Smooth muscle cell (in vitro differentiated cells): ENCODE results near the gene EDN2. TPM values are rescaled to one million over a fixed set of nuclear protein-coding genes. Genes with fewer than 3 reads are reported as not detected.

ENCODE experiments used
- DNase-seq: peaks from one replicate; lab custom pipeline; 2025; ENCODE audit not compliant: unreplicated experiment; lab: John Stamatoyannopoulos, UW
- H2AFZ ChIP-seq: fragments of 200-600 bp; sonication (generic); 2 replicates; pipeline ENCODE4 v1.6.0; 2016; ENCODE audit warnings: antibody characterized with exemption, low read depth, mild to moderate bottlenecking
- H3F3A ChIP-seq: fragments of 200-600 bp; sonication (generic); 2 replicates; pipeline ENCODE4 v1.6.0; 2017; ENCODE audit warnings: antibody characterized with exemption, low read depth
- H3K27ac ChIP-seq: fragments of 200-600 bp; sonication (generic); 2 replicates; pipeline ENCODE4 v1.5.1; 2016; ENCODE audit warnings: low read depth, mild to moderate bottlenecking
- H3K27me3 ChIP-seq: fragments of 200-600 bp; sonication (generic); 2 replicates; pipeline ENCODE4 v1.6.1; 2016; ENCODE audit warnings: low read depth, mild to moderate bottlenecking
- H3K36me3 ChIP-seq: fragments of 200-600 bp; sonication (generic); 2 replicates; pipeline ENCODE4 v1.5.1; 2016; ENCODE audit warnings: low read depth
- H3K4me1 ChIP-seq: fragments of 200-600 bp; sonication (generic); 2 replicates; pipeline ENCODE4 v1.5.1; 2016; ENCODE audit warnings: low read depth
- H3K4me2 ChIP-seq: fragments of 200-600 bp; sonication (generic); 2 replicates; pipeline ENCODE4 v1.6.0; 2016; ENCODE audit warnings: mild to moderate bottlenecking
- H3K4me3 ChIP-seq: fragments of 200-600 bp; sonication (generic); 2 replicates; pipeline ENCODE4 v1.5.1; 2016; ENCODE audit warnings: mild to moderate bottlenecking
- H3K79me2 ChIP-seq: fragments of 200-600 bp; sonication (generic); 2 replicates; pipeline ENCODE4 v1.6.0; 2016; ENCODE audit warnings: low read depth, mild to moderate bottlenecking
- H3K9ac ChIP-seq: fragments of 200-600 bp; sonication (generic); 2 replicates; pipeline ENCODE4 v1.6.0; 2016; ENCODE audit warnings: low read depth
- H3K9me3 ChIP-seq: fragments of 200-600 bp; sonication (generic); replicated peaks from 2 replicates; pipeline ENCODE4 v1.5.1; 2016; ENCODE audit warnings: low read depth
- H4K20me1 ChIP-seq: fragments of 200-600 bp; sonication (generic); 2 replicates; pipeline ENCODE4 v1.6.0; 2016; ENCODE audit warnings: low read depth
- CTCF ChIP-seq: fragments of 200-600 bp; sonication (generic); IDR thresholded peaks from 2 replicates; pipeline ENCODE4 v1.5.1; 2017; ENCODE audit warnings: borderline replicate concordance, mild to moderate bottlenecking, antibody characterized with exemption; ENCODE audit not compliant: insufficient read depth, poor library complexity, severe bottlenecking
- WGBS: methylation state at CpG from one replicate; pipeline ENCODE4 v1.1.7; 2016; ENCODE audit warnings: low lambda C conversion rate; 5-methylcytosine and 5-hydroxymethylcytosine counted together
- polyA plus RNA-seq: library from polyadenylated mRNA; unstranded; fragments of >200 nt; fragmentation: Nextera tagmentation; extraction: Ambion mirVana; gene quantifications from 2 replicates; pipeline ENCODE4 v1.2.1, GENCODE V29; 2016
- total RNA-seq: library from RNA; depleted of rRNA; stranded (reverse); fragments of >200 nt; gene quantifications from 2 replicates; pipeline ENCODE4 v1.2.3, GENCODE V29; 2014

Gene EDN2
- total and polyA plus RNA-seq, 2 experiments from 2014 or later = not detected

GRCh38 chr1:41440321-41441085 lies 44.0 kb downstream of the EDN2 start:
- Histone ChIP-seq H4K20me1 (no peaks in the 10 kb centered on the region), H3K27ac (no peak overlapping the region), H3K4me2 (no peak overlapping the region), H3K27me3 (no peaks in the 10 kb centered on the region), H2AFZ (no peak overlapping the region), H3K4me3 (no peak overlapping the region), H3F3A (no peaks in the 10 kb centered on the region), H3K9me3 (no peaks in the 10 kb centered on the region), H3K9ac (no peak overlapping the region), H3K36me3 (no peaks in the 10 kb centered on the region), H3K4me1 (peaks cover 12% of the 10 kb centered on the region), H3K79me2 (no peaks in the 10 kb centered on the region)
- no peak for DNase-seq
- 96% methylated on average over 4 of the region's 4 CpGs for WGBS
- no peak for TF ChIP-seq CTCF

GRCh38 chr1:41439234-41439633 lies 45.2 kb downstream of the EDN2 start:
- H3K79me2 ChIP-seq = no peaks in the 10 kb centered on the region
- no peaks in the 10 kb centered on the region for H4K20me1 ChIP-seq
- H3K4me2 ChIP-seq = no peak overlapping the region
- no peak overlapping the region for H2AFZ ChIP-seq
- H3K4me3 ChIP-seq = no peak overlapping the region
- H3K36me3 ChIP-seq = no peaks in the 10 kb centered on the region
- no peak for DNase-seq
- no peak overlapping the region for H3K27ac ChIP-seq
- H3K9me3 ChIP-seq = no peaks in the 10 kb centered on the region
- H3K9ac ChIP-seq = no peak overlapping the region
- WGBS = 89% methylated on average over 6 of the region's 6 CpGs
- no peak for TF ChIP-seq CTCF
- H3K4me1 ChIP-seq = peaks cover 20% of the 10 kb centered on the region
- H3K27me3 ChIP-seq = no peaks in the 10 kb centered on the region
- no peaks in the 10 kb centered on the region for H3F3A ChIP-seq

- Histone ChIP-seq H3K9ac (no peak overlapping the region), H3K36me3 (no peaks in the 10 kb centered on the region), H3K27ac (no peak overlapping the region), H4K20me1 (no peaks in the 10 kb centered on the region), H3K4me2 (no peak overlapping the region), H3K4me1 (peaks cover 20% of the 10 kb centered on the region), H2AFZ (no peak overlapping the region), H3K79me2 (no peaks in the 10 kb centered on the region), H3K27me3 (no peaks in the 10 kb centered on the region), H3K9me3 (no peaks in the 10 kb centered on the region), H3F3A (no peaks in the 10 kb centered on the region), H3K4me3 (no peak overlapping the region)
- 100% methylated on average over 1 of the region's 1 CpG for WGBS
- DNase-seq = no peak
- no peak for TF ChIP-seq CTCF
Measured at GRCh38 chr1:41438711-41439110, 45.8 kb downstream of the EDN2 start.

GRCh38 chr1:41437011-41437355 lies 47.5 kb downstream of the EDN2 start:
- H3K36me3 ChIP-seq = no peaks in the 10 kb centered on the region
- no peak overlapping the region for H3K4me2 ChIP-seq
- no peaks in the 10 kb centered on the region for H3F3A ChIP-seq
- WGBS = 58% methylated on average over 3 of the region's 3 CpGs
- H3K27me3 ChIP-seq = no peaks in the 10 kb centered on the region
- no peak for TF ChIP-seq CTCF
- H3K4me3 ChIP-seq = no peak overlapping the region
- DNase-seq = no peak
- no peaks in the 10 kb centered on the region for H3K79me2 ChIP-seq
- H3K4me1 ChIP-seq = peaks cover 20% of the 10 kb centered on the region
- H2AFZ ChIP-seq = no peak overlapping the region
- H3K27ac ChIP-seq = no peak overlapping the region
- H3K9ac ChIP-seq = no peak overlapping the region
- no peaks in the 10 kb centered on the region for H3K9me3 ChIP-seq
- H4K20me1 ChIP-seq = no peaks in the 10 kb centered on the region
